HEK293 (cell line): ENCODE measurements around the gene SPHK1.

ENCODE experiments used
- CTCF ChIA-PET: fragments of 350-600 bp; formaldehyde crosslinking; extraction: SDS; loops from one replicate; lab custom pipeline; 2021; ENCODE audit warnings: antibody characterized with exemption; lab: Yijun Ruan, JAX
- POLR2A ChIA-PET: fragments of 300-600 bp; formaldehyde crosslinking; extraction: SDS; loops from one replicate; lab custom pipeline; 2020; ENCODE audit warnings: antibody characterized with exemption, inconsistent platforms; lab: Yijun Ruan, JAX
- H3K27ac ChIP-seq: fragments of 200-500 bp; sonication (Bioruptor generic); 2 replicates; pipeline ENCODE4 v1.5.1; 2014; ENCODE audit warnings: low read depth, low read length, control low read depth, inconsistent platforms; ENCODE audit errors: extremely low read depth
- H3K36me3 ChIP-seq, 2 experiments: fragments of 200-500 bp in 1 of 2; sonication (Bioruptor generic) in 1 of 2; 1 replicate in 1 of 2; 2 replicates in 1 of 2; pipeline ENCODE4 v1.5.1; 2014 to 2017; ENCODE audit warnings: inconsistent platforms in 2 of 2, low read length in 2 of 2; ENCODE audit not compliant: control insufficient read depth in 2 of 2, insufficient read depth in 1 of 2
- H3K4me1 ChIP-seq: fragments of 200-500 bp; sonication (Bioruptor generic); 2 replicates; pipeline ENCODE4 v1.5.1; 2014; ENCODE audit warnings: mild to moderate bottlenecking, low read length, inconsistent platforms; ENCODE audit not compliant: control insufficient read depth, insufficient read depth
- H3K4me3 ChIP-seq: 2 replicates; pipeline ENCODE4 v1.5.1; 2011; ENCODE audit warnings: low read depth, mild to moderate bottlenecking, control low read depth, low read length, moderate library complexity
- H3K9me3 ChIP-seq: fragments of 200-500 bp; sonication (Bioruptor generic); 2 replicates; pipeline ENCODE4 v1.5.1; 2014; ENCODE audit warnings: low read depth, low read length, inconsistent platforms; ENCODE audit not compliant: control insufficient read depth, insufficient read depth
- IKZF3 ChIP-seq: fragments of 450-650 bp; IDR thresholded peaks from 2 replicates; pipeline ENCODE4 v1.5.0; 2018; ENCODE audit warnings: missing biosample characterization, mild to moderate bottlenecking, missing genetic modification characterization, moderate library complexity
- PRDM1 ChIP-seq: fragments of 450-650 bp; formaldehyde crosslinking; IDR thresholded peaks from 2 replicates; pipeline ENCODE4; 2016; ENCODE audit warnings: missing biosample characterization, missing genetic modification characterization
- SETDB1 ChIP-seq: IDR thresholded peaks from one replicate; pipeline ENCODE4 v1.6.1; 2017; ENCODE audit warnings: mild to moderate bottlenecking, low read length, moderate library complexity, mixed read lengths; ENCODE audit not compliant: insufficient read length
- SP2 ChIP-seq: fragments of 450-650 bp; formaldehyde crosslinking; IDR thresholded peaks from 2 replicates; pipeline ENCODE4 v1.5.1; 2016; ENCODE audit warnings: missing biosample characterization, missing genetic modification characterization
- TRIM28 ChIP-seq: IDR thresholded peaks from 2 replicates; pipeline ENCODE4 v1.6.1; 2011; ENCODE audit warnings: low read length, control low read depth, borderline replicate concordance
- WT1 ChIP-seq: fragments of 450-650 bp; formaldehyde crosslinking; IDR thresholded peaks from 2 replicates; pipeline ENCODE4 v1.5.1; 2016; ENCODE audit warnings: missing biosample characterization, missing genetic modification characterization
- ZBTB26 ChIP-seq: fragments of 450-650 bp; formaldehyde crosslinking; optimal IDR thresholded peaks from 2 replicates; pipeline ENCODE3; 2016; ENCODE audit warnings: missing biosample characterization, mild to moderate bottlenecking, missing genetic modification characterization
- ZBTB48 ChIP-seq: fragments of 450-650 bp; formaldehyde crosslinking; IDR thresholded peaks from 2 replicates; pipeline ENCODE4 v1.5.1; 2016; ENCODE audit warnings: missing biosample characterization, missing genetic modification characterization
- ZEB2 ChIP-seq: fragments of 450-650 bp; formaldehyde crosslinking; IDR thresholded peaks from 2 replicates; pipeline ENCODE4 v1.5.1; 2016; ENCODE audit warnings: missing biosample characterization, missing genetic modification characterization
- ZNF10 ChIP-seq: fragments of 450-650 bp; formaldehyde crosslinking; IDR thresholded peaks from 2 replicates; pipeline ENCODE4 v1.5.1; 2017; ENCODE audit warnings: missing biosample characterization, missing genetic modification characterization
- ZNF133 ChIP-seq: fragments of 450-650 bp; formaldehyde crosslinking; IDR thresholded peaks from 2 replicates; pipeline ENCODE4 v1.5.1; 2016; ENCODE audit warnings: missing biosample characterization, missing genetic modification characterization
- ZNF155 ChIP-seq: fragments of 450-650 bp; formaldehyde crosslinking; IDR thresholded peaks from 2 replicates; pipeline ENCODE4 v1.5.1; 2016; ENCODE audit warnings: missing biosample characterization, missing genetic modification characterization
- ZNF175 ChIP-seq: fragments of 450-650 bp; formaldehyde crosslinking; IDR thresholded peaks from 2 replicates; pipeline ENCODE4 v1.5.1; 2016; ENCODE audit warnings: missing biosample characterization, missing genetic modification characterization
- ZNF18 ChIP-seq: fragments of 450-650 bp; formaldehyde crosslinking; IDR thresholded peaks from 2 replicates; pipeline ENCODE4 v1.5.1; 2016; ENCODE audit warnings: missing biosample characterization, missing genetic modification characterization
- ZNF202 ChIP-seq: fragments of 450-650 bp; formaldehyde crosslinking; IDR thresholded peaks from 2 replicates; pipeline ENCODE4 v1.5.1; 2016; ENCODE audit warnings: missing biosample characterization, missing genetic modification characterization, borderline replicate concordance
- ZNF354C ChIP-seq: fragments of 450-650 bp; formaldehyde crosslinking; IDR thresholded peaks from 2 replicates; pipeline ENCODE4 v1.5.1; 2016; ENCODE audit warnings: missing biosample characterization, missing genetic modification characterization, low read depth, borderline replicate concordance
- ZNF366 ChIP-seq: fragments of 450-650 bp; formaldehyde crosslinking; conservative IDR thresholded peaks from 2 replicates; pipeline ENCODE4 v1.5.1; 2016; ENCODE audit warnings: missing biosample characterization, missing genetic modification characterization
- ZNF544 ChIP-seq: fragments of 450-650 bp; formaldehyde crosslinking; IDR thresholded peaks from 2 replicates; pipeline ENCODE4 v1.5.0; 2017; ENCODE audit warnings: missing biosample characterization, missing genetic modification characterization
- ZNF549 ChIP-seq: fragments of 450-650 bp; IDR thresholded peaks from 2 replicates; pipeline ENCODE4 v1.5.1; 2018; ENCODE audit warnings: missing biosample characterization, missing genetic modification characterization, mild to moderate bottlenecking, inconsistent platforms, moderate library complexity
- ZNF660 ChIP-seq: fragments of 450-650 bp; IDR thresholded peaks from 2 replicates; pipeline ENCODE4 v1.5.1; 2018; ENCODE audit warnings: missing biosample characterization, mild to moderate bottlenecking, missing genetic modification characterization
- ZNF707 ChIP-seq: fragments of 450-650 bp; formaldehyde crosslinking; IDR thresholded peaks from 2 replicates; pipeline ENCODE4 v1.5.1; 2016; ENCODE audit warnings: missing biosample characterization, missing genetic modification characterization
- ZNF785 ChIP-seq: fragments of 450-650 bp; formaldehyde crosslinking; IDR thresholded peaks from 2 replicates; pipeline ENCODE4 v1.5.1; 2016; ENCODE audit warnings: missing biosample characterization, missing genetic modification characterization
- ZSCAN16 ChIP-seq: fragments of 450-650 bp; formaldehyde crosslinking; IDR thresholded peaks from 2 replicates; pipeline ENCODE4 v1.5.1; 2016; ENCODE audit warnings: missing biosample characterization, missing genetic modification characterization
- ZSCAN4 ChIP-seq: fragments of 450-650 bp; formaldehyde crosslinking; IDR thresholded peaks from 2 replicates; pipeline ENCODE4 v1.5.1; 2017; ENCODE audit warnings: missing biosample characterization, missing genetic modification characterization
- ZXDB ChIP-seq: fragments of 450-650 bp; formaldehyde crosslinking; IDR thresholded peaks from 2 replicates; pipeline ENCODE4 v1.5.1; 2016; ENCODE audit warnings: missing biosample characterization, missing genetic modification characterization

Gene SPHK1

DNA sequence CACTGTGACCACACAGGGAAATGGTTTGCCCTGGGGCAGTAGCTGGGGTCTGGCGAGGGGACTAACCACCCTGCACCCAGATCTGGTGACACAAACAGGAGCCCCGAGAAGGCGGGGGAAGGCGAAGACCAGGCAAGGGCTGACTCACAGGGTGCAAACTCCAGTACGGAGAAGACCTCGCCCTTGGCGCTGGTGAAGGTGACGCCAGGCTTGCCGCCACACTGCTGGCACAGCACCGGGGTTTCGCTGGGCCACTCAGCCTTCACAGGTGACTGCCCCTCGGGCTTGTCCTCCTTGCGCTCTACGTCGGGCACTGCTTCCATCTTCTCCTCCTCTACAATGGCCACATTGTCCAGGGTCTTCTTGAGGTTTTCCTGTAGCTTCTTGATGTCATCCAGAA is 11.6 kb downstream of the SPHK1 start:
- Histone ChIP-seq H3K9me3 (no peaks in the 10 kb centered on the region), H3K36me3 (peaks cover 3 to 82% of the 10 kb centered on the region in 2 experiments; a peak in 2 of 3 replicates), H3K27ac (no peak overlapping the region), H3K4me3 (no peak overlapping the region), H3K4me1 (no peaks in the 10 kb centered on the region)
- TF ChIP-seq PRDM1 (tag by site-specific recombination) (no peak), ZNF133 (no peak), ZNF660 (tag by site-specific recombination) (no peak), ZSCAN4 (tag by site-specific recombination) (no peak), ZNF202 (tag by site-specific recombination) (no peak), ZXDB (no peak), ZNF354C (tag by site-specific recombination) (no peak), ZNF544 (no peak), ZNF10 (tag by site-specific recombination) (no peak), ZNF549 (tag by site-specific recombination) (no peak), ZNF707 (tag by site-specific recombination) (no peak), ZNF366 (tag by site-specific recombination) (no peak), ZNF785 (no peak), ZNF155 (tag by site-specific recombination) (no peak), ZBTB48 (no peak), ZNF18 (tag by site-specific recombination) (no peak), ZSCAN16 (tag by site-specific recombination) (no peak)
- ChIA-PET CTCF (interaction anchor here (3.5 to 7.4 kb wide), 4 partner anchors 10 to 109 kb away, joined by 58 to 244 read pairs (median 79); partner anchors contain the start of genes QRICH2, RHBDF2 and SPHK1), POLR2A (no interaction called here)

GRCh38 chr17:76397184-76397583 is 12.8 kb downstream of the SPHK1 start:
- Histone ChIP-seq H3K4me3 (no peak overlapping the region), H3K9me3 (no peaks in the 10 kb centered on the region), H3K4me1 (no peaks in the 10 kb centered on the region), H3K27ac (no peak overlapping the region), H3K36me3 (peaks cover 5 to 81% of the 10 kb centered on the region in 2 experiments; a peak in 2 of 3 replicates)
- TF ChIP-seq IKZF3 (tag by site-specific recombination) (no peak), SP2 (tag by site-specific recombination) (no peak), TRIM28 (no peak), PRDM1 (tag by site-specific recombination) (no peak), SETDB1 (no peak), ZEB2 (tag by site-specific recombination) (no peak), WT1 (tag by site-specific recombination) (no peak), ZNF175 (tag by site-specific recombination) (no peak), ZBTB26 (tag by site-specific recombination) (no peak)
- ChIA-PET POLR2A (interaction anchor here (1.6 kb wide), 1 partner anchor 94 kb away, joined by 7 read pairs; no protein-coding TSS in a partner anchor), CTCF (interaction anchor here (0.8 to 7.4 kb wide), 26 partner anchors 8 to 383 kb away, joined by 3 to 244 read pairs (median 6); partner anchors contain the start of genes PRPSAP1, QRICH2, RHBDF2 and SPHK1)
